Transverse colon (tissue), 4 donors: ENCODE data around the gene TIGAR. TPM values are rescaled to one million over a fixed set of nuclear protein-coding genes. Genes with fewer than 3 reads are reported as not detected.
A peak's percentile ranks its signal among the peaks of the same experiment; 100 is the strongest.

Source experiments
- DNase-seq: peaks from one replicate; pipeline ENCODE4 v3.0.0-alpha.2; 2019
- H3K27ac ChIP-seq, 4 donors: fragments of 200-600 bp; sonication (generic); 2 replicates each; pipeline ENCODE4 v1.5.1; 2016 to 2018; ENCODE audit warnings: inconsistent platforms in 4 of 4
- H3K27me3 ChIP-seq: fragments of 200-600 bp; sonication (generic); 2 replicates; pipeline ENCODE4 v1.5.1; 2017; ENCODE audit warnings: inconsistent platforms
- H3K36me3 ChIP-seq, 4 donors: fragments of 200-600 bp; sonication (generic); 2 replicates each; pipeline ENCODE4 v1.5.1; 2017 to 2019; ENCODE audit warnings: inconsistent platforms in 4 of 4
- H3K4me1 ChIP-seq, 4 donors: fragments of 200-600 bp; sonication (generic); 2 replicates each; pipeline ENCODE4 v1.5.1; 2017 to 2020; ENCODE audit warnings: inconsistent platforms in 4 of 4
- H3K4me3 ChIP-seq, 4 donors: fragments of 200-600 bp; sonication (generic); 1 replicate in 1 of 4; 2 replicates in 3 of 4; pipeline versions ENCODE4 v1.5.1 to v1.6.1; 2017 to 2019; ENCODE audit warnings: inconsistent platforms in 4 of 4
- H3K9me3 ChIP-seq, 2 donors: fragments of 200-600 bp; sonication (generic); 2 replicates each; pipeline ENCODE4 v1.5.1; 2017 to 2019; ENCODE audit warnings: inconsistent platforms in 2 of 2
- CTCF ChIP-seq, 5 experiments: fragments of 200-600 bp in 3 of 5; fragments of 450-650 bp in 2 of 5; sonication (generic) in 3 of 5; IDR thresholded peaks; 1 replicate in 2 of 5; 2 replicates in 3 of 5; pipeline ENCODE4 v1.5.1; 2016 to 2017; ENCODE audit warnings: antibody characterized with exemption in 5 of 5, inconsistent platforms in 3 of 5, mild to moderate bottlenecking in 2 of 5, moderate library complexity in 1 of 5
- EP300 ChIP-seq: sonication (generic); formaldehyde crosslinking; IDR thresholded peaks from one replicate; pipeline ENCODE4 v1.6.1; 2017; ENCODE audit warnings: antibody characterized with exemption, low read depth
- POLR2A ChIP-seq: fragments of 450-650 bp; IDR thresholded peaks from one replicate; pipeline ENCODE4 v1.6.1; 2016; ENCODE audit warnings: antibody characterized with exemption, mild to moderate bottlenecking, moderate library complexity
- POLR2AphosphoS5 ChIP-seq, 3 donors: sonication (generic); formaldehyde crosslinking; IDR thresholded peaks; one replicate each; pipeline ENCODE4 v1.6.1; 2016; ENCODE audit warnings: antibody characterized with exemption in 3 of 3
- WGBS, 2 donors: methylation state at CpG; one replicate each; pipeline ENCODE4 v1.1.5; 2018; ENCODE audit warnings: low coverage in 1 of 2; 5-methylcytosine and 5-hydroxymethylcytosine counted together
- in situ Hi-C, 4 donors: fragments of 200-750 bp; cut with MboI; loops; one replicate each; pipeline versions ENCODE4 v1.15.0 to v1.15.1; 2017; ENCODE audit warnings: low sequenced_read_pairs in 3 of 4, low pct_ligation_motif_present in 1 of 4, low pct_unique_long_range_greater_than_20kb in 1 of 4
- intact Hi-C: fragments of 100-400 bp; cut with DNase I; formaldehyde crosslinking; loops from one replicate; pipeline ENCODE4 v1.15.1; 2023; ENCODE audit warnings: low total_unique reads
- total RNA-seq, 4 donors: library from RNA; depleted of rRNA; stranded (reverse); fragments of >200 nt; gene quantifications; one replicate each; pipeline ENCODE4 v1.1.0, GENCODE V29; 2016

Gene TIGAR
- total RNA-seq, 4 donors from 2014 or later, result 2.6 to 26.6 (median 4.4) TPM

- Histone ChIP-seq H3K36me3 (no peaks in the 10 kb centered on the region), H3K27ac (peak overlapping the region in 3 of 4 donors; percentile 17 to 44 (median 19)), H3K9me3 (no peaks in the 10 kb centered on the region), H3K27me3 (no peaks in the 10 kb centered on the region), H3K4me1 (peaks cover 0 to 21% (median 8%) of the 10 kb centered on the region in 4 donors), H3K4me3 (no peak overlapping the region)
- intact Hi-C loops (no loop called here), in situ Hi-C loops (no loop called here)
- 36 to 39% methylated on average over 4 of the region's 4 CpGs for WGBS, 2 donors
- TF ChIP-seq POLR2AphosphoS5 (IDR thresholded peaks at IDR 0.05) (no peak), POLR2A (no peak), CTCF (IDR thresholded peaks at IDR 0.05) (no peak), EP300 (no peak)
- no peak for DNase-seq
Measured at GRCh38 chr12:4331842-4332241, 10.8 kb downstream of the TIGAR start.

- DNase-seq, result no peak
- H3K36me3 ChIP-seq, result peaks cover 0 to 3% (median 0%) of the 10 kb centered on the region in 4 donors
- H3K27ac ChIP-seq, result no peak overlapping the region
- intact Hi-C loops (no loop called here), in situ Hi-C loops (no loop called here)
- H3K27me3 ChIP-seq, result no peaks in the 10 kb centered on the region
- TF ChIP-seq POLR2AphosphoS5 (IDR thresholded peaks at IDR 0.05) (no peak), EP300 (no peak), POLR2A (no peak), CTCF (IDR thresholded peaks at IDR 0.05) (no peak)
- no peak overlapping the region for H3K4me3 ChIP-seq
- no peaks in the 10 kb centered on the region for H3K4me1 ChIP-seq
- H3K9me3 ChIP-seq, result no peaks in the 10 kb centered on the region
Measured at GRCh38 chr12:4346931-4347330, 25.9 kb downstream of the TIGAR start.

GRCh38 chr12:4353785-4354208, 32.8 kb downstream of the TIGAR start:
- TF ChIP-seq POLR2AphosphoS5 (IDR thresholded peaks at IDR 0.05), result no peak
- no peak for TF ChIP-seq POLR2A
- TF ChIP-seq CTCF (IDR thresholded peaks at IDR 0.05), result peak; percentile 46 to 60 (median 49)
- TF ChIP-seq EP300, result no peak
- no peaks in the 10 kb centered on the region for H3K27me3 ChIP-seq
- no peak overlapping the region for H3K4me3 ChIP-seq
- DNase-seq, result no peak
- in situ Hi-C loops (loop anchor here in 1 of 4 donors (25.0 kb wide), 1 partner anchor 109 kb away; no protein-coding TSS in a partner anchor), intact Hi-C loops (loop anchor here (10.0 kb wide), 1 partner anchor 171 kb away; no protein-coding TSS in a partner anchor)
- H3K27ac ChIP-seq, result no peak overlapping the region
- H3K36me3 ChIP-seq, result peaks cover 0 to 12% (median 6%) of the 10 kb centered on the region in 4 donors
- H3K9me3 ChIP-seq, result no peaks in the 10 kb centered on the region
- 43 to 67% methylated on average over 1 to 4 of the region's 4 CpGs for WGBS, 2 donors
- H3K4me1 ChIP-seq, result no peaks in the 10 kb centered on the region

- H3K27me3 ChIP-seq, result no peaks in the 10 kb centered on the region
- in situ Hi-C loops, result loop anchor here in 1 of 4 donors (25.0 kb wide), 1 partner anchor 107 kb away; no protein-coding TSS in a partner anchor
- H3K27ac ChIP-seq, result no peak overlapping the region
- peaks cover 0 to 11% (median 5%) of the 10 kb centered on the region in 4 donors for H3K36me3 ChIP-seq
- no peak for DNase-seq
- no peaks in the 10 kb centered on the region for H3K4me1 ChIP-seq
- no peak for TF ChIP-seq CTCF (IDR thresholded peaks at IDR 0.05)
- TF ChIP-seq POLR2A, result no peak
- TF ChIP-seq POLR2AphosphoS5 (IDR thresholded peaks at IDR 0.05), result no peak
- no peak overlapping the region for H3K4me3 ChIP-seq
- intact Hi-C loops, result loop anchor here (10.0 kb wide), 1 partner anchor 169 kb away; no protein-coding TSS in a partner anchor
- 76 to 83% methylated on average over 3 of the region's 3 CpGs for WGBS, 2 donors
- no peaks in the 10 kb centered on the region for H3K9me3 ChIP-seq
Measured at GRCh38 chr12:4355156-4356040, 34.4 kb downstream of the TIGAR start.
